PFSK-1 (cell line): Measurements from ENCODE around the gene SEPTIN7.

Source experiments
- FOXP2 ChIP-seq: optimal IDR thresholded peaks from 2 replicates; pipeline ENCODE3; 2011; ENCODE audit warnings: borderline replicate concordance, control low read depth, inconsistent platforms; ENCODE audit not compliant: insufficient read depth; ENCODE audit errors: extremely low read length, extremely low read depth
- POLR2AphosphoS5 ChIP-seq: IDR thresholded peaks from 2 replicates; pipeline ENCODE4 v1.6.1; 2012; ENCODE audit warnings: low read depth, mild to moderate bottlenecking, control low read depth, low read length, moderate library complexity
- SIN3A ChIP-seq: IDR thresholded peaks from 2 replicates; pipeline ENCODE4 v1.6.1; 2012; ENCODE audit warnings: mild to moderate bottlenecking, low read length, moderate library complexity, borderline replicate concordance; ENCODE audit not compliant: insufficient read depth
- TAF1 ChIP-seq: IDR thresholded peaks from 2 replicates; pipeline ENCODE4 v1.6.1; 2012; ENCODE audit warnings: low read length, control low read depth, borderline replicate concordance; ENCODE audit not compliant: insufficient read depth
- TF ChIP-seq, protein P1 (sequence below), 2 experiments: IDR thresholded peaks; 2 replicates each; pipeline versions ENCODE4 v1.6.1 to v1.8.0; 2011 to 2012; ENCODE audit warnings: low read depth in 2 of 2, low read length in 2 of 2, control low read depth in 1 of 2, inconsistent platforms in 1 of 2, mild to moderate bottlenecking in 1 of 2, moderate library complexity in 1 of 2; ENCODE audit not compliant: insufficient read depth in 1 of 2

DNA sequence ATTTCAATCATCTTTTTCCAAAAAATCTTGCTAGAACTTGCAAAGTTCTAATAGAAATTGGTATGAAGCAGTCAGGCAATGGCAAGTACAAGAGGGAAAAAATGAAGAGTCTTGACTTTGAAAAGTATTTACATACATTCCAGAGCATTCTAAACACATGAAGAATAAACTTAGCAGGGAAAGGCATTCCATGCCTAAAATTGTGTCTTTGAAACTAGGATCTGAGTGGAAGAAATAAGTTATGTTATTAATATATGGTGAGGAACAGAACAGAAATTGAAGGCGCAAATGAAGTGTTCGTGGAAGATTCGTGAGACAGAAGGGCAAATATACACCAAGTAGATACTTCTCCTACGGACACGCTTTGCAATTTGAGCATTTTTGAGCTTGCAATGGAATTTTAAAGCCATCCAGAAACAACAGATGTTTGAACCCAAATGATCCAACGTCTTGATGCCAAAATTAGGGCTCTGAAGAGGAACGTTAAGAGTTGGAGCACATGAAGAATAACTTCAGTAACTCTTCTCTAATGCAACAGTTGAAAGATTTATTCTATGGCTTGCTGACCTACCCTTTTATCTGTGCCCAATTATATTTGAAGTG lies 40.6 kb upstream of the SEPTIN7 start:
- TF ChIP-seq POLR2AphosphoS5 (no peak), SIN3A (no peak), TAF1 (no peak), FOXP2 (no peak)
- TF ChIP-seq, protein P1, sequence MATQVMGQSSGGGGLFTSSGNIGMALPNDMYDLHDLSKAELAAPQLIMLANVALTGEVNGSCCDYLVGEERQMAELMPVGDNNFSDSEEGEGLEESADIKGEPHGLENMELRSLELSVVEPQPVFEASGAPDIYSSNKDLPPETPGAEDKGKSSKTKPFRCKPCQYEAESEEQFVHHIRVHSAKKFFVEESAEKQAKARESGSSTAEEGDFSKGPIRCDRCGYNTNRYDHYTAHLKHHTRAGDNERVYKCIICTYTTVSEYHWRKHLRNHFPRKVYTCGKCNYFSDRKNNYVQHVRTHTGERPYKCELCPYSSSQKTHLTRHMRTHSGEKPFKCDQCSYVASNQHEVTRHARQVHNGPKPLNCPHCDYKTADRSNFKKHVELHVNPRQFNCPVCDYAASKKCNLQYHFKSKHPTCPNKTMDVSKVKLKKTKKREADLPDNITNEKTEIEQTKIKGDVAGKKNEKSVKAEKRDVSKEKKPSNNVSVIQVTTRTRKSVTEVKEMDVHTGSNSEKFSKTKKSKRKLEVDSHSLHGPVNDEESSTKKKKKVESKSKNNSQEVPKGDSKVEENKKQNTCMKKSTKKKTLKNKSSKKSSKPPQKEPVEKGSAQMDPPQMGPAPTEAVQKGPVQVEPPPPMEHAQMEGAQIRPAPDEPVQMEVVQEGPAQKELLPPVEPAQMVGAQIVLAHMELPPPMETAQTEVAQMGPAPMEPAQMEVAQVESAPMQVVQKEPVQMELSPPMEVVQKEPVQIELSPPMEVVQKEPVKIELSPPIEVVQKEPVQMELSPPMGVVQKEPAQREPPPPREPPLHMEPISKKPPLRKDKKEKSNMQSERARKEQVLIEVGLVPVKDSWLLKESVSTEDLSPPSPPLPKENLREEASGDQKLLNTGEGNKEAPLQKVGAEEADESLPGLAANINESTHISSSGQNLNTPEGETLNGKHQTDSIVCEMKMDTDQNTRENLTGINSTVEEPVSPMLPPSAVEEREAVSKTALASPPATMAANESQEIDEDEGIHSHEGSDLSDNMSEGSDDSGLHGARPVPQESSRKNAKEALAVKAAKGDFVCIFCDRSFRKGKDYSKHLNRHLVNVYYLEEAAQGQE (IDR thresholded peaks at IDR 0.05; ENCODE audit: insufficient read depth in 1 of 2, low read depth in 2 of 2, low read length in 2 of 2), result no peak
